Ishikawa (cell line): ENCODE measurements around the gene CDH13.

ENCODE experiments used
- CEBPB ChIP-seq: IDR thresholded peaks from 2 replicates; pipeline ENCODE4 v1.6.1; 2012
- CREB1 ChIP-seq: IDR thresholded peaks from 2 replicates; pipeline ENCODE4 v1.6.1; 2012; ENCODE audit warnings: low read depth
- EGR1 ChIP-seq: IDR thresholded peaks from 2 replicates; pipeline ENCODE4 v1.6.1; 2012
- EP300 ChIP-seq: IDR thresholded peaks from 2 replicates; pipeline ENCODE4 v1.6.1; 2012; ENCODE audit warnings: borderline replicate concordance
- FOXM1 ChIP-seq: IDR thresholded peaks from 2 replicates; pipeline ENCODE4 v1.6.1; 2012; ENCODE audit warnings: low read depth, borderline replicate concordance
- MAX ChIP-seq: IDR thresholded peaks from 2 replicates; pipeline ENCODE4 v1.6.1; 2012
- NFIC ChIP-seq: IDR thresholded peaks from 2 replicates; pipeline ENCODE4 v1.6.1; 2012
- RAD21 ChIP-seq: IDR thresholded peaks from 2 replicates; pipeline ENCODE4 v1.6.1; 2012; ENCODE audit warnings: low read depth
- REST ChIP-seq: IDR thresholded peaks from 2 replicates; pipeline ENCODE4 v1.6.1; 2012; ENCODE audit warnings: low read depth, mild to moderate bottlenecking
- TAF1 ChIP-seq: IDR thresholded peaks from 2 replicates; pipeline ENCODE4 v1.6.1; 2012; ENCODE audit warnings: low read depth, mild to moderate bottlenecking
- TCF12 ChIP-seq: IDR thresholded peaks from 2 replicates; pipeline ENCODE4 v1.6.1; 2012; ENCODE audit warnings: low read depth
- TEAD4 ChIP-seq: IDR thresholded peaks from 2 replicates; pipeline ENCODE4 v1.6.1; 2012
- USF1 ChIP-seq: IDR thresholded peaks from 2 replicates; pipeline ENCODE4 v1.6.1; 2012
- YY1 ChIP-seq: IDR thresholded peaks from 2 replicates; pipeline ENCODE4 v1.6.1; 2012; ENCODE audit warnings: low read depth
- ZBTB7A ChIP-seq: IDR thresholded peaks from 2 replicates; pipeline ENCODE4 v1.6.1; 2012; ENCODE audit warnings: low read depth

The CDH13 gene

GRCh38 chr16:83772806-83773205 lies 1146.0 kb downstream of the CDH13 start:
- TF ChIP-seq MAX (no peak), RAD21 (no peak), NFIC (no peak), EGR1 (no peak), YY1 (no peak), FOXM1 (no peak), TCF12 (no peak), TAF1 (no peak), ZBTB7A (no peak)

DNA sequence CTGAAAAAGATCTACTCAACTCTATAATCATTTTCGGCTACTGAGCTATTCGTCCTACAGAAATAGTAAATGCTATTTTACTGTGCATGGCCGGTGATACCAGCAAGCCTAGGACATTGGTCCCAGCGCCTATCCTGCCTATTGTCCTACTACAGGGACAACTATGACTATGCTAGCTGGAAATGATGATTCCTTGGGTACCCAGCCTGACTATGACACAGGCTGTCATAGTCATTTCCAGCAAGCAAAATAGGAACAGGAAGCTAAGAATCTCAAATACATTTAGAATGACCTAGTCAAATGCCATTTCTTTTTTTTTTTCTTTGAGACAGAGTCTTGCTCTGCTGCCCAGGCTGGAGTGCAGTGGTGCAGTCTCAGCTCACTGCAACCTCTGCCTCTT lies 1147.3 kb downstream of the CDH13 start:
- TF ChIP-seq CEBPB (no peak), MAX (no peak), TEAD4 (no peak), NFIC (no peak), TAF1 (no peak), ZBTB7A (no peak), YY1 (no peak), REST (no peak), EP300 (no peak), CREB1 (no peak), RAD21 (no peak), FOXM1 (no peak), EGR1 (no peak), TCF12 (no peak), USF1 (no peak)

DNA sequence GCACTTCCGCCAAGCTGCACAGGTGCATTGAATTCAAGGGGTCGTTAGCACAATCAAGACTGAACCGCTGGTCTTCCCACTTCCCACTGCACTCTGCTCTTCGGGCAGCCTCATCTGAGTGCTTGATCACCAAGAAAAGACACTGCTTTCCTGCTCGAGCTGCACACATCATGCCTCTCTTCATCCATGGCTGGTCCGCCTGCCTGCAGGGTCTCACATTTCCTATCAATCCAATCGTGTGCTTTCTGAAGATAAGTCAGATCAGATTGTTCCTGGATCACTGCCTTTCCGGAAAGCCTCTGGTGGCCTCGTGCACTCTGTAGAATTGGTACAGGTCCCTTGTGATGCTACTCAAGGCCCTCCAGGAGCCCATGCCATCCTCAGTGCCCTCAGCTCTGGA lies 1150.2 kb downstream of the CDH13 start:
- TF ChIP-seq YY1 (no peak), EP300 (no peak), REST (no peak), TAF1 (no peak), USF1 (no peak), NFIC (no peak), ZBTB7A (no peak), CREB1 (no peak), RAD21 (no peak), MAX (no peak), TCF12 (no peak), TEAD4 (no peak), CEBPB (no peak), FOXM1 (no peak), EGR1 (no peak)

- TF ChIP-seq TAF1, result no peak
- TF ChIP-seq FOXM1, result no peak
- TF ChIP-seq REST, result no peak
- TF ChIP-seq CEBPB, result no peak
- TF ChIP-seq TEAD4, result no peak
- no peak for TF ChIP-seq RAD21
Measured at GRCh38 chr16:83779886-83780285, 1153.1 kb downstream of the CDH13 start.

GRCh38 chr16:83785455-83785854 lies 1158.7 kb downstream of the CDH13 start:
- TF ChIP-seq TAF1 (no peak), EGR1 (no peak), YY1 (no peak), TCF12 (no peak), FOXM1 (no peak), USF1 (no peak), NFIC (no peak), CREB1 (no peak), CEBPB (no peak), MAX (no peak), RAD21 (no peak), TEAD4 (no peak), REST (no peak), EP300 (no peak), ZBTB7A (no peak)
